Prostate gland (tissue), 2 donors: ENCODE data around the gene OR6Q1. TPM values are rescaled to one million over a fixed set of nuclear protein-coding genes. Genes with fewer than 3 reads are reported as not detected.
A peak's percentile ranks its signal among the peaks of the same experiment; 100 is the strongest.

Source experiments
- DNase-seq: peaks from one replicate; pipeline ENCODE4 v3.0.0-alpha.2; 2019; ENCODE audit warnings: low spot score
- H3K27ac ChIP-seq, 2 donors: fragments of 200-600 bp; sonication (generic); 2 replicates each; pipeline ENCODE4 v1.5.1; 2017 to 2019
- H3K27me3 ChIP-seq: fragments of 200-600 bp; sonication (generic); replicated peaks from 2 replicates; pipeline ENCODE4 v1.5.1; 2019; ENCODE audit not compliant: insufficient read depth
- H3K36me3 ChIP-seq, 2 donors: fragments of 200-600 bp; sonication (generic); 1 replicate in 1 of 2; 2 replicates in 1 of 2; pipeline versions ENCODE4 v1.5.1 to v1.8.1; 2017 to 2019
- H3K4me1 ChIP-seq: fragments of 200-600 bp; sonication (generic); replicated peaks from 2 replicates; pipeline ENCODE4 v1.5.1; 2019
- H3K4me3 ChIP-seq, 2 donors: fragments of 200-600 bp; sonication (generic); 2 replicates each; pipeline ENCODE4 v1.5.1; 2017 to 2019
- H3K9me3 ChIP-seq: fragments of 200-600 bp; sonication (generic); 2 replicates; pipeline ENCODE4 v1.5.1; 2017
- CTCF ChIP-seq, 4 experiments: fragments of 200-600 bp in 2 of 4; fragments of 450-650 bp in 2 of 4; sonication (generic) in 2 of 4; IDR thresholded peaks; 1 replicate in 3 of 4; 2 replicates in 1 of 4; pipeline ENCODE4 v1.5.1; 2016 to 2019; ENCODE audit warnings: antibody characterized with exemption in 4 of 4, mild to moderate bottlenecking in 2 of 4, moderate library complexity in 2 of 4
- POLR2A ChIP-seq: fragments of 450-650 bp; IDR thresholded peaks from one replicate; pipeline ENCODE4 v1.6.1; 2016; ENCODE audit warnings: antibody characterized with exemption, mild to moderate bottlenecking
- POLR2AphosphoS5 ChIP-seq: sonication (generic); formaldehyde crosslinking; IDR thresholded peaks from one replicate; pipeline ENCODE4 v1.6.1; 2017; ENCODE audit warnings: antibody characterized with exemption
- WGBS: methylation state at CpG from one replicate; pipeline ENCODE4 v1.1.5; 2018; 5-methylcytosine and 5-hydroxymethylcytosine counted together
- intact Hi-C: fragments of 100-400 bp; cut with DNase I; formaldehyde crosslinking; loops from one replicate; pipeline ENCODE4 v1.14.2; 2022
- total RNA-seq, 2 donors: library from RNA; depleted of rRNA; stranded (reverse); fragments of >200 nt; gene quantifications; one replicate each; pipeline ENCODE4 v1.1.0, GENCODE V29; 2016

The OR6Q1 gene
- total RNA-seq, 2 donors from 2014 or later: not detected

- Histone ChIP-seq H3K4me3 (no peak overlapping the region), H3K4me1 (no peaks in the 10 kb centered on the region), H3K27ac (no peak overlapping the region), H3K9me3 (no peaks in the 10 kb centered on the region), H3K27me3 (no peaks in the 10 kb centered on the region), H3K36me3 (no peaks in the 10 kb centered on the region)
- TF ChIP-seq CTCF (IDR thresholded peaks at IDR 0.05) (no peak), POLR2AphosphoS5 (no peak), POLR2A (no peak)
- DNase-seq: no peak
- WGBS: 73% methylated on average over 6 of the region's 6 CpGs
- intact Hi-C loops: no loop called here
Measured at GRCh38 chr11:58011771-58012170, 19.0 kb upstream of the OR6Q1 start.

- no peak for DNase-seq
- intact Hi-C loops: no loop called here
- no peaks in the 10 kb centered on the region for H3K9me3 ChIP-seq
- H3K4me3 ChIP-seq: no peak within 1 kb of the TSS
- WGBS: 73% methylated on average over 5 of the region's 5 CpGs
- H3K27me3 ChIP-seq: no peaks in the 10 kb centered on the region
- H3K27ac ChIP-seq: peak within 1 kb of the TSS in 1 of 2 donors; percentile 4
- no peaks in the 10 kb centered on the region for H3K36me3 ChIP-seq
- TF ChIP-seq CTCF (IDR thresholded peaks at IDR 0.05) (no peak), POLR2A (no peak), POLR2AphosphoS5 (no peak)
- no peaks in the 10 kb centered on the region for H3K4me1 ChIP-seq
Measured at GRCh38 chr11:58023435-58023931, 7.3 kb upstream of the OR6Q1 start, which contains the start of gene OR9Q1. OR9Q1 (plus strand) TSS chr11:58023881; CDS start chr11:58179445, 155,564 bp downstream.

- no peaks in the 10 kb centered on the region for H3K27me3 ChIP-seq
- no peak overlapping the region for H3K4me3 ChIP-seq
- TF ChIP-seq POLR2AphosphoS5 (peak; percentile 12), POLR2A (no peak), CTCF (IDR thresholded peaks at IDR 0.05) (no peak)
- intact Hi-C loops: no loop called here
- H3K9me3 ChIP-seq: no peaks in the 10 kb centered on the region
- no peaks in the 10 kb centered on the region for H3K36me3 ChIP-seq
- WGBS: 8% methylated on average over 8 of the region's 8 CpGs
- peak overlapping the region in 1 of 2 donors; percentile 4 for H3K27ac ChIP-seq
- peak; percentile 79 for DNase-seq
- H3K4me1 ChIP-seq: no peaks in the 10 kb centered on the region
Measured at GRCh38 chr11:58024601-58025091, 6.1 kb upstream of the OR6Q1 start.

- intact Hi-C loops: no loop called here
- 32% methylated on average over 4 of the region's 4 CpGs for WGBS
- Histone ChIP-seq H3K9me3 (no peaks in the 10 kb centered on the region), H3K4me1 (no peaks in the 10 kb centered on the region), H3K27me3 (no peaks in the 10 kb centered on the region), H3K4me3 (no peak overlapping the region), H3K27ac (no peak overlapping the region), H3K36me3 (no peaks in the 10 kb centered on the region)
- peak; percentile 17 for DNase-seq
- TF ChIP-seq CTCF (IDR thresholded peaks at IDR 0.05) (no peak), POLR2A (no peak), POLR2AphosphoS5 (peak; percentile 37)
Measured at GRCh38 chr11:58027341-58027740, 3.4 kb upstream of the OR6Q1 start.
